ENCODE results near the gene CACNA1B. TPM values are rescaled to one million over a fixed set of nuclear protein-coding genes. Genes with fewer than 3 reads are reported as not detected.

CACNA1B gene
- total RNA-seq, 4 donors from 2014 or later, result 0.13 to 0.42 (median 0.31) TPM

- 87% methylated on average over 6 of the region's 15 CpGs for WGBS
- Histone ChIP-seq H3K4me3 (no peak overlapping the region), H3K27ac (replicated peaks in 1 of 4) (no peak overlapping the region), H3K4me1 (no peaks in the 10 kb centered on the region), H3K27me3 (peaks cover 0 to 17% (median 0%) of the 10 kb centered on the region in 4 donors), H3K36me3 (no peaks in the 10 kb centered on the region), H3K9me3 (no peaks in the 10 kb centered on the region)
- TF ChIP-seq POLR2A (IDR thresholded peaks at IDR 0.05; ENCODE audit: low read depth) (no peak), CTCF (IDR thresholded peaks at IDR 0.05) (no peak), EP300 (IDR thresholded peaks at IDR 0.05) (no peak), POLR2AphosphoS5 (IDR thresholded peaks at IDR 0.05) (no peak)
- intact Hi-C loops (cut with DNase I), result no loop called here
- DNase-seq (ENCODE audit: extremely low spot score), result no peak
These were observed 130.6 kb downstream of the CACNA1B start for GRCh38 chr9:138007918-138008841.

- H3K27ac ChIP-seq (replicated peaks in 1 of 4), result no peak overlapping the region
- no peak overlapping the region for H3K4me3 ChIP-seq
- 86% methylated on average over 17 of the region's 17 CpGs for WGBS
- TF ChIP-seq POLR2AphosphoS5 (IDR thresholded peaks at IDR 0.05), result no peak
- TF ChIP-seq POLR2A (IDR thresholded peaks at IDR 0.05; ENCODE audit: low read depth), result no peak
- TF ChIP-seq EP300 (IDR thresholded peaks at IDR 0.05), result no peak
- no peak for TF ChIP-seq CTCF (IDR thresholded peaks at IDR 0.05)
- no peaks in the 10 kb centered on the region for H3K9me3 ChIP-seq
- intact Hi-C loops (cut with DNase I), result no loop called here
- no peaks in the 10 kb centered on the region for H3K4me1 ChIP-seq
- no peak for DNase-seq (ENCODE audit: extremely low spot score)
- peaks cover 0 to 16% (median 0%) of the 10 kb centered on the region in 4 donors for H3K27me3 ChIP-seq
- H3K36me3 ChIP-seq, result no peaks in the 10 kb centered on the region
These were observed 131.6 kb downstream of the CACNA1B start for GRCh38 chr9:138009016-138009802.

DNA sequence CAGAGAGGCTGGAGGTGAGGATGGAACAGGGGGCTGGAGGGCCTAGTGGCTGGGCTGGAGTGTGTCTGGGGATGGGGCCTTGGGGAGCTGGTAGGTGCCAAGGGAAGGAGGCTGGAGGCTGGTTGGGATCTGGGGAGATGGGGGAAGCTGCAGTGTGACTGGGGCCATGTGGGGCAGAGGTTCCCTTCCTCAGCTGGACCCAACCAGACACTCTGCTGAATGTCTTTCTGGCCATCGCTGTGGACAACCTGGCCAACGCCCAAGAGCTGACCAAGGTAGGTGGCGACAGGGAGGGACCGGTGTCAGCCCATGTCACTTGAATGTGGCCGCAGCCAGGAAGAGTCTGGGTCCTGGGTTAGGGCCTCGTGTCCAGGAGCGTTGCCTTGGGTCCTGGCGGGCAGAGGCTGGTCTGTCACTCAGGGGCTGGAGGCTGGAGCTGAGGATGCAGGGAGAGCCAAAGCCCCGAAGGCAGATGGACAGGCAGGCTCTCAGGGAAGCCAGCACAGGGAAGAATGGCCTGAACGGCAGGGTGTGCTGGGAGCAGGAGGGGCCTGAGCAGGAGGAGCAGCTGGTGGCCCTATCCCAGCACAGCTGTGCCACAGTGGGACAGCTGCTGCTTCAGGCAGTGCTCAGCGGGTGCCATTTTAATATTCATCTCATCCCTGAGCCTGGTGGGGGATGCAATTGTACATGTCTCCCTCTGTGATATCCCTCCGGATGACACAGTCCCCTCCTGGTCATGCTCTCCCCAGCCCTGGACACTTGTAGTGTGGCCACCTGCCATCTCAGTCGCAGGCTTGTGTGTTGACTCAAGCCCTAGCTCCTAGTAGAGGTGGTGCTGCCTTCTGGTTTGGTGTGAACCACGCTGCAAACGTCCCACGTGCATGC lies 132.5 kb downstream of the CACNA1B start:
- Histone ChIP-seq H3K27ac (replicated peaks in 1 of 4) (no peak overlapping the region), H3K4me3 (no peak overlapping the region), H3K9me3 (no peaks in the 10 kb centered on the region), H3K36me3 (no peaks in the 10 kb centered on the region), H3K27me3 (peaks cover 0 to 17% (median 0%) of the 10 kb centered on the region in 4 donors), H3K4me1 (no peaks in the 10 kb centered on the region)
- TF ChIP-seq POLR2A (IDR thresholded peaks at IDR 0.05; ENCODE audit: low read depth) (no peak), CTCF (IDR thresholded peaks at IDR 0.05) (no peak), EP300 (IDR thresholded peaks at IDR 0.05) (no peak), POLR2AphosphoS5 (IDR thresholded peaks at IDR 0.05) (no peak)
- 78% methylated on average over 15 of the region's 16 CpGs for WGBS
- intact Hi-C loops (cut with DNase I), result no loop called here
- no peak for DNase-seq (ENCODE audit: extremely low spot score)

DNA sequence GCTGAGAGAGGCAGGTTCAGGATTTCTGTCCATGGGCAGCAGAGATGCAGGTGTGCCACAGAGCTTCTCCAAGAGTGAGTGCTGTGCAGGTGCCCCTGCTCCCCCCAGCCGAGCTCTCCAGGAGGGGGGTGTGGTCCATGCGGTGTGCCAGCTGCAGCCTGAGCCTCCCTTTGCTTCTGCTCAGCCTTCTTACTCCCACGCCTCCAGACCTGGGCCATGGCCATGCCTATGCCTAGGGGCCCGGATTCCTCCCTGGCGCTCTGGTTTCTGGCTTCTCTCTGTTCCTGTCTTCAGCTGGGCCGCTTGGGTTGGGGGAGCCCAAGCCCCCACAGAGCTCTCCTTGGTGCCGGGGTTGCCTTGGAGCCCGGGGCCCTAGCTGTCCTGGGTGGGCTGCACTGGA lies 133.3 kb downstream of the CACNA1B start:
- Histone ChIP-seq H3K36me3 (no peaks in the 10 kb centered on the region), H3K9me3 (no peaks in the 10 kb centered on the region), H3K4me3 (no peak overlapping the region), H3K27me3 (peaks cover 0 to 22% (median 0%) of the 10 kb centered on the region in 4 donors), H3K27ac (replicated peaks in 1 of 4) (no peak overlapping the region), H3K4me1 (no peaks in the 10 kb centered on the region)
- TF ChIP-seq EP300 (IDR thresholded peaks at IDR 0.05) (no peak), CTCF (IDR thresholded peaks at IDR 0.05) (no peak), POLR2A (IDR thresholded peaks at IDR 0.05; ENCODE audit: low read depth) (no peak), POLR2AphosphoS5 (IDR thresholded peaks at IDR 0.05) (no peak)
- 77% methylated on average over 8 of the region's 8 CpGs for WGBS
- DNase-seq (ENCODE audit: extremely low spot score), result no peak
- intact Hi-C loops (cut with DNase I), result no loop called here

Data from esophagus muscularis mucosa (tissue), 4 donors.